IPS DF 4.7 (cell line): ENCODE results near the gene ALPG.
"Not testable (repeated sequence)": the region's sequence is repeated elsewhere in the genome, so short reads cannot be mapped to it uniquely, and the experiment has no call there.

ENCODE experiments used
- DNase-seq: peaks from one replicate; pipeline ENCODE4 v3.0.0-alpha.2; 2013; ENCODE audit warnings: low spot score; ENCODE audit errors: extremely low read depth

The ALPG gene

DNA sequence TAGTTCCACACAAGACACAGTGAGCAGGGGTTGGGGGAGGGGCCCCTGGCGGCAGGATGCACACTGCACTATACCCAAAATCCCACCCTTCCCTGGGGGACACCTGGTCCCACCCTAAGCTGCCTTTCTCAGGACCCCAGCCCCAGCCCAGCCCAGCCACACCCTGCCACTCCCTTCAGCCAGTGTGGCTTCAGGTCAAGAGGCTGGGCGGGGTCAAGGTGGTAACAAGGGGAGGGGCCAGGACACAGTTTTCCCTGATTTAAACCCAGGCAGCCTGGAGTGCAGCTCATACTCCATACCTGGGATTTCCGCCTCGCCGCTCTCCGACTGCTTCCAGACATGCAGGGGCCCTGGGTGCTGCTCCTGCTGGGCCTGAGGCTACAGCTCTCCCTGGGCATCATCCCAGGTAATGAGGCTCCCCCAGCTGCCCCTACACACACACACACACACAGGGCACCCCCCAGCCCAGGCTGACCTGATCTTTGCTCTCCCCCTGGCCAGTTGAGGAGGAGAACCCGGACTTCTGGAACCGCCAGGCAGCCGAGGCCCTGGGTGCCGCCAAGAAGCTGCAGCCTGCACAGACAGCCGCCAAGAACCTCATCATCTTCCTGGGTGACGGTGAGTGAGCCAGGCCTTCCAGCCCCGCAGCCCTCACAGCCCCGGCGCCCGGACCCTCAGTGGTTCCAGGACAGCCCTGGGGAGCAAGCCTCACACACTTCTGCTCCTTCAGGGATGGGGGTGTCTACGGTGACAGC lies at the start of gene ALPG:
Gene ALPG (plus strand): TSS at position 289 of the 755 bp plus-strand sequence. CDS start 51 bp downstream, at position 340.
- DNase-seq: no peak

DNA sequence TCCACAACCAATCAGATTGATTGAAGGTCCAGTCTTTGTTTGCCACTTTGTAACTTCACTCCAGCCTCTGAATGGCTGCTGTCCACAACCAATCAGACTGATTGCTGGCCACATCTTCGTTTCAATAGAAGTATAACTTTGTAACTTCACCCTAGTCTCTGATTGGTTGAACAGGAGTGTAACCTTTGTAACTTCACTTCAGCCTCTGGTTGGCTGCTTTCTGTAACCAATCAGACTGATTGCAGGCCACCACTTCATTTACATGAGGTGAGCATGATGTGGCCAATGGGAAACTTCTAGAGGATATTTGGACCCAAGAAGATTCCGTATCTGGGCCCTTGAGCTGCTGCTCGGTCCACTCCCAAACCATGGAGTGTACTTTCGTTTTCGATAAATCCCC lies 45.0 kb upstream of the ALPG start:
- no peak for DNase-seq

DNA sequence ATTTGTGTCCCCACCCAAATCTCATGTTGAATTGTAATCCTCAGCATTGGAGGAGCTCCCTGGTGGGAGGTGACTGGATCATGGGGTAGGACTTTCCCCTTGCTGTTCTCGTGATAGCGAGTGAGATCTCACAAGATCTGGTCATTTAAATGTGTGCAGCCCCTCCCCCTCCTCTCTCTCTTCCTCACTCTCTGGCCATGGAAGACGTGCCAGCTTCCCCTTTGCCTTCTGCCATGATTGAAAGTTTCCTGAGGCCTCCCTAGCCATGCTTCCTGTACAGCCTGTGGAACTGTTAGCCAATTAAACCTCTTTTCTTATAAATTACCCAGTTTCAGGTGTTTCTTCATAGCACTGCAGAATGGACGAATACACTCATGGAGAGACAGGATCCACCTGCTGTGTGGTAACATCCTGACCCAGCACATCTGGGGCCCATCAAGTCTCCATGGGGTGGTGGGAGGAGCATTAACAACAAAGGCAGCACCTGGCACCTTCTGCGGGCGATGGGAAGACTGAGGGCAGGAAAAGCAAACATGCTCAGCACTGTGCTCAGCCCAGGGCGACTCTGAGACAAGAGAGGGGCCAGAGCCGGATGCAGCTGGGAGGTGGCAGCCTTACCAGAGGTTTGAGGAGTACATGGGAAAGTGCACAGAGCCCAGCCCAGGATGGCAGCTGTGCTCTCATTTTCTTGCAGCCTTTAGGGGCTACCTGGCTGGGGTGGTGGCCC lies 44.3 kb upstream of the ALPG start:
- no peak for DNase-seq

DNA sequence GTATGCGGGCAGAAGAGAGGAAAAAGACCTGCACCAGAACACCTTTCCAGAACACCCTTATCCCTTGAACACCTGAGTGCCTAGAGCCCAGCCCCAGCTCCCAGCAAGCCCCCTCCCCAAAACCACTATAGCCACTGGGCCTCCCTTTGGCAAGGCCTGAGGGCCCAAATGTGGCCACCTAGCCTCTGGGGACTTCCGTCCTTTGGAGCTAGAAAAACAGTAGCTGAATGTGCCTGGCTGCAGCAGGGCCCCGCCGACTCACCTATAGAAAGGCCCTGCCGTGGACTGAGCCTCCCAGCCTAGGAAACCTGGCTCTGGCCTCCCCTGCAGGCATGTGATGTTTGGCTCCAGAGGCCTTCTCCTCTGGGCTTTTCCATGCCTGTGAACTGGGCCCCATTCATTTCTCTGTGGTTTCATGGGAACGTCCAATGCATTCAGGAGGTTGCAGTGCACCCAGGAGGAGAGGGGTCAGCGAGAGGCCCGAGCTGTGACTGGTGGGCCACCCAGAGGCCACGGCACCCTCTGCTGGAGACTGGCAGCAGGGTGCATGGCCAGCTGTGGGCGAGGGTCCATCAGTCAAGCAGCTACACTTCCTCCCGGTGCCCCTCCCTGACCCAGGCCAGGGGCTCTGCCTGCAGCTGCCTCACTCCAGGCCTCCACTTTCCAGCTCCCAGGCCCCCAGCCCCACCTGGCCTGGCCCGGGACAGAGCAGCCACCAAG lies 43.4 kb upstream of the ALPG start:
- DNase-seq: not testable (repeated sequence)

- DNase-seq: no peak
Observed at GRCh38 chr2:232363784-232364615, 42.6 kb upstream of the ALPG start.

- not testable (repeated sequence) for DNase-seq
Observed at GRCh38 chr2:232364806-232365594, 41.6 kb upstream of the ALPG start.

GRCh38 chr2:232365621-232366321 lies 40.9 kb upstream of the ALPG start:
- no peak for DNase-seq

DNA sequence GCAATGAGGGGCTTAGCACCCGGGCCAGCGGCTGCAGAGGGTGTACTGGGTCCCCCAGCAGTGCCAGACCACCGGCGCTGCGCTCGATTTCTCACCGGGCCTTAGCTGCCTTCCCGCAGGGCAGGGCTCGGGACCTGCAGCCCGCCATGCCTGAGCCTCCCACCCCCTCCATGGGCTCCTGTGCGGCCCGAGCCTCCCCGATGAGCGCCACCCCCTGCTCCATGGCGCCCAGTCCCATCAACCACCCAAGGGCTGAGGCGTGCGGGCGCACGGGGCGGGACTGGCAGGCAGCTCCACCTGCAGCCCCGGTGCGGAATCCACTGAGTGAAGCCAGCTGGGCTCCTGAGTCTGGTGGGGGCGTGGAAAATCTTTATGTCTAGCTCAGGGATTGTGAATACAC lies 40.2 kb upstream of the ALPG start:
- DNase-seq: not testable (repeated sequence)

DNA sequence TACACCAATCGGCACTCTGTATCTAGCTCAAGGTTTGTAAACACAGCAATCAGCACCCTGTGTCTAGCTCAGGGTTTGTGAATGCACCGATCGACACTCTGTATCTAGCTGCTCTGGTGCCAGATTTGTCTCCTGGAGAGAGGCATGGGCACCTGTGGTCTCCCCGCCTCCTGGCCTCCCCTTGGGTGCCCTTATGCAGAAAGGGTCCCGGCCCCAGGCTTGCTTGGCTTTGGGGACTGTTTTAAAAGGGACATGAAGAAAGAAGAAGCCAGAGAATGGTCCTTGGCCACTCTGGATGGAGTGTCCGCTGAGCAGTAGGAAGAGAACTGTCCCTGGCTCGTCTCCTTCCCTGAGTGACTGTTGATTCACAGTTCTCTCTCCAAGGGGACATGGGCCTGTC lies 39.6 kb upstream of the ALPG start:
- DNase-seq: no peak

DNA sequence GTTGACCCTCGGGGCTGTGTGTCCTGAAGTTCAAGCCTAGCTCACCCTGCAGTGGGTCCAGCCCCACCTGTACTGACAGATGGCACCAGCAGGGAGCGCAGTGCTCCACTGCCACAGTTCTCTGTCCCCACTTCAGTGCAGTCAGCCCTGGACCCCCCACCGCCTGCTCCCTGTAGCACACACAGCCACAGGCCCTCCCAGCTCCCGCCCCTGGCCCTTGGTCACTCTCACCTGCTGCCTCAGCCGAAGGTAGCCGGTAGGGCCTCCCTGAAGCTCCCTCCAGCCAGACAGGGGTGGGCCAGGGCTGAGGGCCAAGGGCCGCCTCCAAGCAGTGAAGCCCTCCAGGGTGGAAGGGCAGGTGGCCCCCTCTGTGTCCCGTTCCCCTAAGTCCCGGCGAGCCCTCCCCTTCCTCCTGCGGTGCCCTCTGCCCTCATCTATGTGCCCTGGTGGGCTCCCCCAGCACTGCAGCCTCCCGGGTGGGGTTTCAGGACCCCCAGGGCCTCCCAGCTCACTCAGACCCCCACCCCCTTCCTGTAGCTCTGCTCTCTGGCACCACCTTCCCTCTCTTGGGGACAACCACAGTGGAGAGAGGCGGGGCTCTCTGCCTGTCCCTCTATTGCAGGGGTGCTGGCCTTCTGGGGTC lies 38.9 kb upstream of the ALPG start:
- DNase-seq: no peak

GRCh38 chr2:232368311-232368731 lies 38.3 kb upstream of the ALPG start:
- no peak for DNase-seq

GRCh38 chr2:232369126-232369951 lies 37.3 kb upstream of the ALPG start:
- no peak for DNase-seq

GRCh38 chr2:232370007-232370406 lies 36.6 kb upstream of the ALPG start:
- DNase-seq: not testable (repeated sequence)

DNA sequence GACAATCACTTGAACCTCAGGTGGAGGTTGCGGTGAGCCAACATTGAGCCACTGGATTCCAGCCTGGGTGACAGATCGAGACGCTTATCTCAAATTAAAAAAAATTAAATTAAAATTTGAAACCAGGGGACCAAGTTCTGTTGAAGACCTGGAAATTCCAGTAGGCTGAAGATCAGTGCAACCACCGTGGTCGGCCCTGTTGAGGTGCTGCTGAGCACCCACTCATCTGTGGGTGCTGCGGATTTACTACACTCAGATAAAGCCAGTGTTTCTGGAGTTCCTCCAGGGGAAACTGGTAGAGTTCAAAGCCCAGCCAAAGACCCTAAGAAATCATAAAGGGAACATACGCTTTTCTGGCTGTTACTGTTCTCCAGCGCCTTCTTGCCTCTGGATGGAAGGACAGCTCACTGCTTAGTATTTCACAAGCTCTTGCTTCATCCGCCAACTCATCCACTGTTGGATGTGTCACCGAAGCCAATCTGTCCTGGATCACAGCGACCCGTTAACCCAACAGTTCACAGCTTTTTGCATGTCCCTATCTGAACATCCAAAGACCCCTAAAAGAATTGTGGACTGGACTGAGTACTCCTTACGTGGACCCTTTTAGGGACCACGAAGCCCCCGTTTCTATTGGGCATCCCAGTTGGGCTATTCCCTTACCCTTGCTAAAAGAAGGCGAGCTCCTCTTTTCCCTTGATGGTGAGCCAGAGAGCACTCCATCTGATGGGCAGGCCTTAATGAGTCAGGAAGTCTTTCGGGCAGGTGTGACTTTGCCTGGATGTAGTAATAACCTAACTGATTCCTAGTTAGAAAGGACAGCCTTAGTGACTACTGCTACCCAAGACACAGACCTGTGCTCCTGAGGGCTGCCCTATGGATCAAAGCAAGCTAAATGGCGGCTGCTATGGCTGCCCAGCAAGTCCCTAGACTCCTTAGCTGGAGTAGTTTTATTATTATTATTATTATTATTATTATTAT lies 34.1 kb upstream of the ALPG start:
- no peak for DNase-seq

GRCh38 chr2:232374356-232374755 lies 32.3 kb upstream of the ALPG start:
- no peak for DNase-seq

- no peak for DNase-seq
Observed at GRCh38 chr2:232375164-232375563, 31.5 kb upstream of the ALPG start.

GRCh38 chr2:232376260-232376659 lies 30.4 kb upstream of the ALPG start:
- DNase-seq: no peak
